ENCODE results near the gene CCSER2. TPM values are rescaled to one million over a fixed set of nuclear protein-coding genes. Genes with fewer than 3 reads are reported as not detected.

CCSER2 gene
- total RNA-seq, 5 donors from 2014 or later (not counting 1 experiment from before 2014, with no cell fraction given), result 109 to 137 (median 115) TPM

- Histone ChIP-seq H3K36me3 (ENCODE audit: control insufficient read depth in 2 of 2, extremely low read depth in 1 of 2, insufficient read depth in 1 of 2, low read length in 1 of 2) (no peaks in the 10 kb centered on the region), H3K9me3 (no peaks in the 10 kb centered on the region), H3K27me3 (replicated peaks in 1 of 2; ENCODE audit: control insufficient read depth in 2 of 2, extremely low read depth in 1 of 2, insufficient read depth in 2 of 2, low read length in 1 of 2) (peaks cover 2 to 30% of the 10 kb centered on the region in 2 experiments), H3K4me1 (ENCODE audit: control insufficient read depth in 1 of 2, extremely low read depth in 1 of 2, insufficient read depth in 2 of 2, low read length in 2 of 2) (peaks cover 0 to 12% of the 10 kb centered on the region in 2 experiments), H3K27ac (ENCODE audit: low read length) (no peak overlapping the region), H3K4me3 (ENCODE audit: control insufficient read depth in 1 of 2, extremely low read depth in 1 of 2, low read length in 1 of 2) (no peak overlapping the region)
- H3K27me3 Mint-ChIP-seq, result peaks cover 30 to 33% of the 10 kb centered on the region in 2 donors
- WGBS (ENCODE audit: insufficient coverage), result 81% methylated on average over 4 of the region's 25 CpGs
- no peak overlapping the region for H3K4me3 Mint-ChIP-seq
- POLR2A ChIA-PET, result no interaction called here
- no peak overlapping the region for H3K27ac Mint-ChIP-seq
- CTCF ChIA-PET, result interaction anchor here (0.9 to 1.8 kb wide), 4 partner anchors 9 to 278 kb away, joined by 3 to 4 read pairs (median 4); no protein-coding TSS in a partner anchor
- ATAC-seq (replicated peaks in 1 of 4) (no peak), DNase-seq (no peak)
- no peaks in the 10 kb centered on the region for H3K9me3 Mint-ChIP-seq
- H3K4me1 Mint-ChIP-seq, result peaks cover 5 to 6% (median 6%) of the 10 kb centered on the region in 3 donors
- no peaks in the 10 kb centered on the region for H3K36me3 Mint-ChIP-seq
These were observed 214.4 kb downstream of the CCSER2 start for GRCh38 chr10:84542522-84543490.

GRCh38 chr10:84543948-84544347, 215.6 kb downstream of the CCSER2 start:
- H3K36me3 Mint-ChIP-seq, result no peaks in the 10 kb centered on the region
- no peaks in the 10 kb centered on the region for H3K36me3 ChIP-seq (ENCODE audit: control insufficient read depth in 2 of 2, extremely low read depth in 1 of 2, insufficient read depth in 1 of 2, low read length in 1 of 2)
- H3K27ac Mint-ChIP-seq, result no peak overlapping the region
- no peak overlapping the region for H3K4me3 Mint-ChIP-seq
- ChIA-PET POLR2A (no interaction called here), CTCF (no interaction called here)
- H3K4me3 ChIP-seq (ENCODE audit: control insufficient read depth in 1 of 2, extremely low read depth in 1 of 2, low read length in 1 of 2), result no peak overlapping the region
- no peak overlapping the region for H3K27ac ChIP-seq (ENCODE audit: low read length)
- H3K27me3 ChIP-seq (replicated peaks in 1 of 2; ENCODE audit: control insufficient read depth in 2 of 2, extremely low read depth in 1 of 2, insufficient read depth in 2 of 2, low read length in 1 of 2), result peaks cover 2 to 30% of the 10 kb centered on the region in 2 experiments
- no peaks in the 10 kb centered on the region for H3K9me3 ChIP-seq
- peaks cover 32 to 34% of the 10 kb centered on the region in 2 donors for H3K27me3 Mint-ChIP-seq
- H3K9me3 Mint-ChIP-seq, result no peaks in the 10 kb centered on the region
- DNase-seq (no peak), ATAC-seq (replicated peaks in 1 of 4) (no peak)
- peaks cover 5 to 6% (median 6%) of the 10 kb centered on the region in 3 donors for H3K4me1 Mint-ChIP-seq
- 74% methylated on average over 5 of the region's 5 CpGs for WGBS (ENCODE audit: insufficient coverage)
- H3K4me1 ChIP-seq (ENCODE audit: control insufficient read depth in 1 of 2, extremely low read depth in 1 of 2, insufficient read depth in 2 of 2, low read length in 2 of 2), result peaks cover 0 to 12% of the 10 kb centered on the region in 2 experiments

- Mint-ChIP-seq H3K27me3 (peaks cover 31 to 40% of the 10 kb centered on the region in 2 donors), H3K4me3 (no peak overlapping the region), H3K9me3 (no peaks in the 10 kb centered on the region), H3K4me1 (peaks cover 5 to 6% (median 6%) of the 10 kb centered on the region in 3 donors), H3K36me3 (no peaks in the 10 kb centered on the region), H3K27ac (no peak overlapping the region)
- Histone ChIP-seq H3K9me3 (no peaks in the 10 kb centered on the region), H3K4me3 (ENCODE audit: control insufficient read depth in 1 of 2, extremely low read depth in 1 of 2, low read length in 1 of 2) (no peak overlapping the region), H3K4me1 (ENCODE audit: control insufficient read depth in 1 of 2, extremely low read depth in 1 of 2, insufficient read depth in 2 of 2, low read length in 2 of 2) (peaks cover 0 to 6% of the 10 kb centered on the region in 2 experiments), H3K27ac (ENCODE audit: low read length) (no peak overlapping the region), H3K36me3 (ENCODE audit: control insufficient read depth in 2 of 2, extremely low read depth in 1 of 2, insufficient read depth in 1 of 2, low read length in 1 of 2) (no peaks in the 10 kb centered on the region), H3K27me3 (replicated peaks in 1 of 2; ENCODE audit: control insufficient read depth in 2 of 2, extremely low read depth in 1 of 2, insufficient read depth in 2 of 2, low read length in 1 of 2) (peaks cover 0 to 28% of the 10 kb centered on the region in 2 experiments)
- POLR2A ChIA-PET, result no interaction called here
- ATAC-seq (replicated peaks in 1 of 4) (no peak), DNase-seq (no peak)
- CTCF ChIA-PET, result no interaction called here
These were observed 217.3 kb downstream of the CCSER2 start for GRCh38 chr10:84545651-84546050.

- DNase-seq, result no peak
These were observed 218.2 kb downstream of the CCSER2 start for GRCh38 chr10:84546609-84547008.

GRCh38 chr10:84547616-84548015, 219.2 kb downstream of the CCSER2 start:
- no peak overlapping the region for H3K4me3 Mint-ChIP-seq
- CTCF ChIA-PET, result interaction anchor here in 1 of 2 donors (0.6 to 1.0 kb wide), 2 partner anchors 10 kb away, joined by 3 to 7 read pairs; no protein-coding TSS in a partner anchor
- H3K27ac ChIP-seq (ENCODE audit: low read length), result no peak overlapping the region
- H3K4me1 ChIP-seq (ENCODE audit: control insufficient read depth in 1 of 2, extremely low read depth in 1 of 2, insufficient read depth in 2 of 2, low read length in 2 of 2), result no peaks in the 10 kb centered on the region
- H3K4me1 Mint-ChIP-seq, result no peaks in the 10 kb centered on the region
- H3K27me3 ChIP-seq (replicated peaks in 1 of 2; ENCODE audit: control insufficient read depth in 2 of 2, extremely low read depth in 1 of 2, insufficient read depth in 2 of 2, low read length in 1 of 2), result peaks cover 0 to 23% of the 10 kb centered on the region in 2 experiments
- no peak overlapping the region for H3K4me3 ChIP-seq (ENCODE audit: control insufficient read depth in 1 of 2, extremely low read depth in 1 of 2, low read length in 1 of 2)
- no peaks in the 10 kb centered on the region for H3K9me3 Mint-ChIP-seq
- peaks cover 19 to 27% of the 10 kb centered on the region in 2 donors for H3K27me3 Mint-ChIP-seq
- H3K36me3 Mint-ChIP-seq, result no peaks in the 10 kb centered on the region
- H3K36me3 ChIP-seq (ENCODE audit: control insufficient read depth in 2 of 2, extremely low read depth in 1 of 2, insufficient read depth in 1 of 2, low read length in 1 of 2), result no peaks in the 10 kb centered on the region
- POLR2A ChIA-PET, result no interaction called here
- no peaks in the 10 kb centered on the region for H3K9me3 ChIP-seq
- H3K27ac Mint-ChIP-seq, result no peak overlapping the region
- DNase-seq, result no peak
- 100% methylated on average over 1 of the region's 3 CpGs for WGBS (ENCODE audit: insufficient coverage)
- no peak for ATAC-seq (replicated peaks in 1 of 4)

More at GRCh38 chr10:84546609-84547008, 218.2 kb downstream of the CCSER2 start:
- no peak overlapping the region for H3K4me3 Mint-ChIP-seq
- H3K4me3 ChIP-seq (ENCODE audit: control insufficient read depth in 1 of 2, extremely low read depth in 1 of 2, low read length in 1 of 2), result no peak overlapping the region
- H3K9me3 ChIP-seq, result no peaks in the 10 kb centered on the region
- POLR2A ChIA-PET, result interaction anchor here in 1 of 2 donors (0.5 kb wide), 1 partner anchor 16 kb away, joined by 3 read pairs; no protein-coding TSS in a partner anchor
- H3K27me3 ChIP-seq (replicated peaks in 1 of 2; ENCODE audit: control insufficient read depth in 2 of 2, extremely low read depth in 1 of 2, insufficient read depth in 2 of 2, low read length in 1 of 2), result peaks cover 0 to 19% of the 10 kb centered on the region in 2 experiments
- H3K4me1 ChIP-seq (ENCODE audit: control insufficient read depth in 1 of 2, extremely low read depth in 1 of 2, insufficient read depth in 2 of 2, low read length in 2 of 2), result no peaks in the 10 kb centered on the region
- peaks cover 27 to 37% of the 10 kb centered on the region in 2 donors for H3K27me3 Mint-ChIP-seq
- H3K36me3 ChIP-seq (ENCODE audit: control insufficient read depth in 2 of 2, extremely low read depth in 1 of 2, insufficient read depth in 1 of 2, low read length in 1 of 2), result no peaks in the 10 kb centered on the region
- CTCF ChIA-PET, result interaction anchor here in 1 of 2 donors (0.6 kb wide), 1 partner anchor 171 kb away, joined by 3 read pairs; no protein-coding TSS in a partner anchor
- no peaks in the 10 kb centered on the region for H3K36me3 Mint-ChIP-seq
- no peak for ATAC-seq (replicated peaks in 1 of 4)
- H3K9me3 Mint-ChIP-seq, result no peaks in the 10 kb centered on the region
- WGBS (ENCODE audit: insufficient coverage), result 76% methylated on average over 7 of the region's 8 CpGs
- H3K27ac ChIP-seq (ENCODE audit: low read length), result no peak overlapping the region
- H3K4me1 Mint-ChIP-seq, result no peaks in the 10 kb centered on the region
- no peak overlapping the region for H3K27ac Mint-ChIP-seq

DNA sequence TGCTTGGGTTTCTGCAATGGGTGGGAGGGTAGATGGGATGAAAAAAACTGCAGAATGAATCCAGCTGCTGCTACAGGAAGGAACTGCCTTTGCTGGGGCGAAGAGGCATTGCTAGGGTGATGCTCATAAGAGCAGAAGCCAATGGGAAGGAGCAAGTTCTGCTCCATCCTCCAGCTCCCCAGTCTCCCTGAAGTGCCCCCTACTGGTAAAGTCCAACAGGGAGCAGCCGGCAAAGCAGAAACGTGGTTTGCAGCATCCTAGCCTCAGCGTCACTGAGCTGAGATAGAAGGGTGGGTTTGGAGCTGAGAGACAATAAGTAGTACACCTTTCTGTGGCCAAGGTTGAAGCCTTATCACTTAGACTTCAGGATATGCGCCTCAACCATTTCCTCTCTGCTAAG, 220.5 kb downstream of the CCSER2 start:
- Mint-ChIP-seq H3K4me3 (no peak overlapping the region), H3K27ac (no peak overlapping the region), H3K27me3 (peaks cover 17 to 23% of the 10 kb centered on the region in 2 donors), H3K4me1 (no peaks in the 10 kb centered on the region), H3K36me3 (no peaks in the 10 kb centered on the region), H3K9me3 (no peaks in the 10 kb centered on the region)
- Histone ChIP-seq H3K4me3 (ENCODE audit: control insufficient read depth in 1 of 2, extremely low read depth in 1 of 2, low read length in 1 of 2) (no peak overlapping the region), H3K9me3 (no peaks in the 10 kb centered on the region), H3K27me3 (replicated peaks in 1 of 2; ENCODE audit: control insufficient read depth in 2 of 2, extremely low read depth in 1 of 2, insufficient read depth in 2 of 2, low read length in 1 of 2) (peaks cover 0 to 23% of the 10 kb centered on the region in 2 experiments), H3K4me1 (ENCODE audit: control insufficient read depth in 1 of 2, extremely low read depth in 1 of 2, insufficient read depth in 2 of 2, low read length in 2 of 2) (no peaks in the 10 kb centered on the region), H3K27ac (ENCODE audit: low read length) (no peak overlapping the region), H3K36me3 (ENCODE audit: control insufficient read depth in 2 of 2, extremely low read depth in 1 of 2, insufficient read depth in 1 of 2, low read length in 1 of 2) (no peaks in the 10 kb centered on the region)
- WGBS (ENCODE audit: insufficient coverage), result 25% methylated on average over 1 of the region's 5 CpGs
- peak in 1 of 4 experiments; percentile 13 for ATAC-seq (replicated peaks in 1 of 4)
- DNase-seq, result no peak
- CTCF ChIA-PET, result interaction anchor here (0.8 to 1.5 kb wide), 2 partner anchors 9 to 11 kb away, joined by 3 to 5 read pairs; no protein-coding TSS in a partner anchor
- POLR2A ChIA-PET, result no interaction called here

Data from T-cell (primary cell).